Endothelial cell (in vitro differentiated cells): ENCODE results near the gene CMTM1. TPM values are rescaled to one million over a fixed set of nuclear protein-coding genes. Genes with fewer than 3 reads are reported as not detected.

ENCODE experiments used
- DNase-seq: peaks from one replicate; pipeline ENCODE4 v3.0.0; 2021; ENCODE audit warnings: low spot score
- H3K27ac Mint-ChIP-seq: one replicate; pipeline ENCODE4 v1.8.0; 2021; ENCODE audit warnings: mixed read lengths, inconsistent platforms; ENCODE audit not compliant: unreplicated experiment
- H3K27me3 Mint-ChIP-seq: one replicate; pipeline ENCODE4 v1.8.0; 2021; ENCODE audit warnings: mild to moderate bottlenecking, moderate library complexity, mixed read lengths, inconsistent platforms; ENCODE audit not compliant: unreplicated experiment
- H3K36me3 Mint-ChIP-seq: one replicate; pipeline ENCODE4 v1.8.0; 2021; ENCODE audit warnings: mild to moderate bottlenecking, low read depth, mixed read lengths, inconsistent platforms; ENCODE audit not compliant: unreplicated experiment
- H3K4me1 Mint-ChIP-seq: one replicate; pipeline ENCODE4 v1.8.0; 2021; ENCODE audit warnings: mild to moderate bottlenecking, mixed read lengths, inconsistent platforms; ENCODE audit not compliant: unreplicated experiment
- H3K4me3 Mint-ChIP-seq: one replicate; pipeline ENCODE4 v1.8.0; 2021; ENCODE audit warnings: mild to moderate bottlenecking, mixed read lengths, inconsistent platforms; ENCODE audit not compliant: unreplicated experiment
- H3K9me3 Mint-ChIP-seq: one replicate; pipeline ENCODE4 v1.8.0; 2021; ENCODE audit warnings: mixed read lengths, inconsistent platforms; ENCODE audit not compliant: unreplicated experiment
- CTCF ChIP-seq: fragments of 200-600 bp; sonication (generic); IDR thresholded peaks from one replicate; pipeline ENCODE4 v1.5.0; 2021; ENCODE audit warnings: antibody characterized with exemption; ENCODE audit not compliant: unreplicated experiment
- total RNA-seq: library from RNA; stranded (reverse); fragmentation: NEBNext Ultra II Directional; extraction: Animal tissue kit (Norgen Biotek cat#: 25700); gene quantifications from one replicate; pipeline ENCODE4 v1.2.1, GENCODE V29; 2021; ENCODE audit not compliant: unreplicated experiment

CMTM1 gene
- total RNA-seq, 1 donor from 2014 or later, result 8.3 TPM

- Mint-ChIP-seq H3K36me3 (no peaks in the 10 kb centered on the region), H3K4me3 (no peak overlapping the region), H3K4me1 (peaks cover 61% of the 10 kb centered on the region), H3K27me3 (peaks cover 16% of the 10 kb centered on the region), H3K9me3 (no peaks in the 10 kb centered on the region), H3K27ac (no peak overlapping the region)
- TF ChIP-seq CTCF, result no peak
- no peak for DNase-seq
These were observed 15.2 kb downstream of the CMTM1 start for GRCh38 chr16:66581246-66581952.

GRCh38 chr16:66585481-66586239, 19.4 kb downstream of the CMTM1 start:
- peak; percentile 30 for DNase-seq
- H3K27ac Mint-ChIP-seq, result peak overlapping the region; percentile 95
- peaks cover 12% of the 10 kb centered on the region for H3K27me3 Mint-ChIP-seq
- no peaks in the 10 kb centered on the region for H3K36me3 Mint-ChIP-seq
- H3K4me1 Mint-ChIP-seq, result peaks cover 55% of the 10 kb centered on the region
- H3K4me3 Mint-ChIP-seq, result peak overlapping the region; percentile 33
- TF ChIP-seq CTCF, result no peak
- H3K9me3 Mint-ChIP-seq, result no peaks in the 10 kb centered on the region

- Mint-ChIP-seq H3K36me3 (no peaks in the 10 kb centered on the region), H3K27me3 (peaks cover 12% of the 10 kb centered on the region), H3K27ac (peak overlapping the region; percentile 52), H3K4me1 (peaks cover 41% of the 10 kb centered on the region), H3K4me3 (no peak overlapping the region), H3K9me3 (no peaks in the 10 kb centered on the region)
- no peak for DNase-seq
- no peak for TF ChIP-seq CTCF
These were observed 21.8 kb downstream of the CMTM1 start for GRCh38 chr16:66587881-66588600.

GRCh38 chr16:66588981-66589713, 22.9 kb downstream of the CMTM1 start:
- Mint-ChIP-seq H3K4me3 (no peak overlapping the region), H3K4me1 (peaks cover 36% of the 10 kb centered on the region), H3K36me3 (no peaks in the 10 kb centered on the region), H3K27me3 (peaks cover 12% of the 10 kb centered on the region), H3K27ac (no peak overlapping the region), H3K9me3 (no peaks in the 10 kb centered on the region)
- DNase-seq, result peak; percentile 36
- TF ChIP-seq CTCF, result peak; percentile 24
